Right cardiac atrium (tissue), 5 donors: ENCODE measurements around the gene PRSS8. TPM values are rescaled to one million over a fixed set of nuclear protein-coding genes. Genes with fewer than 3 reads are reported as not detected.
A peak's percentile ranks its signal among the peaks of the same experiment; 100 is the strongest.

ENCODE experiments used
- ATAC-seq, 2 donors: fragments of 200-7000 bp; cut with Tn5 transposase; one replicate each; pipeline versions ENCODE4 v1.8.0 to v1.9.1; 2020; ENCODE audit warnings: moderate library complexity in 2 of 2, mild to moderate bottlenecking in 1 of 2
- DNase-seq, 3 donors: peaks; one replicate each; pipeline ENCODE4 v3.0.0-alpha.2; 2020
- H3K27ac ChIP-seq: one replicate; pipeline ENCODE4 v1.5.1; 2013; ENCODE audit warnings: mild to moderate bottlenecking, low read length, control low read depth, moderate library complexity
- H3K27me3 ChIP-seq: one replicate; pipeline ENCODE4 v1.6.1; 2013; ENCODE audit not compliant: control insufficient read depth, insufficient read depth
- H3K4me1 ChIP-seq: one replicate; pipeline ENCODE4 v1.6.1; 2013; ENCODE audit warnings: low read length; ENCODE audit not compliant: control insufficient read depth, insufficient read depth
- H3K4me3 ChIP-seq: one replicate; pipeline ENCODE4 v1.5.1; 2013; ENCODE audit warnings: low read length, control low read depth
- H3K9me3 ChIP-seq: one replicate; pipeline ENCODE4 v1.6.1; 2013; ENCODE audit warnings: low read length; ENCODE audit not compliant: control insufficient read depth
- WGBS: extraction: QIAGEN DNeasy Blood & Tissue Kit; methylation state at CpG from one replicate; pipeline ENCODE4 v1.1.7; 2013; 5-methylcytosine and 5-hydroxymethylcytosine counted together
- intact Hi-C, 4 donors: fragments of 100-400 bp; cut with DNase I; formaldehyde crosslinking; loops; one replicate each; pipeline versions ENCODE4 v1.11.0 to v1.14.0; 2022 to 2023
- polyA plus RNA-seq: library from polyadenylated mRNA; stranded (reverse); fragments of 200-250 nt; gene quantifications from one replicate; pipeline ENCODE4 v1.2.3, GENCODE V29; 2013
- total RNA-seq, 4 donors: library from RNA; stranded (reverse); fragmentation: NEBNext Ultra II Directional; extraction: Animal tissue kit (Norgen Biotek cat#: 25700); gene quantifications; one replicate each; pipeline ENCODE4 v1.2.1, GENCODE V29; 2021
- donor health status: healthy with polysubstance abuse.
- donor health status: DM: no; HTN: yes; CAD: no.
- donor health status: DM: no; HTN: no; CAD: no.
- donor health status: DM: no; HTN: yes; CAD: no; lungs with severe emphysema.
- donor health status: DM: yes; HTN: yes; CAD: no.

Gene PRSS8
- total and polyA plus RNA-seq, 5 donors, result 0.15 to 0.41 (median 0.40) TPM; not detected in 2

DNA sequence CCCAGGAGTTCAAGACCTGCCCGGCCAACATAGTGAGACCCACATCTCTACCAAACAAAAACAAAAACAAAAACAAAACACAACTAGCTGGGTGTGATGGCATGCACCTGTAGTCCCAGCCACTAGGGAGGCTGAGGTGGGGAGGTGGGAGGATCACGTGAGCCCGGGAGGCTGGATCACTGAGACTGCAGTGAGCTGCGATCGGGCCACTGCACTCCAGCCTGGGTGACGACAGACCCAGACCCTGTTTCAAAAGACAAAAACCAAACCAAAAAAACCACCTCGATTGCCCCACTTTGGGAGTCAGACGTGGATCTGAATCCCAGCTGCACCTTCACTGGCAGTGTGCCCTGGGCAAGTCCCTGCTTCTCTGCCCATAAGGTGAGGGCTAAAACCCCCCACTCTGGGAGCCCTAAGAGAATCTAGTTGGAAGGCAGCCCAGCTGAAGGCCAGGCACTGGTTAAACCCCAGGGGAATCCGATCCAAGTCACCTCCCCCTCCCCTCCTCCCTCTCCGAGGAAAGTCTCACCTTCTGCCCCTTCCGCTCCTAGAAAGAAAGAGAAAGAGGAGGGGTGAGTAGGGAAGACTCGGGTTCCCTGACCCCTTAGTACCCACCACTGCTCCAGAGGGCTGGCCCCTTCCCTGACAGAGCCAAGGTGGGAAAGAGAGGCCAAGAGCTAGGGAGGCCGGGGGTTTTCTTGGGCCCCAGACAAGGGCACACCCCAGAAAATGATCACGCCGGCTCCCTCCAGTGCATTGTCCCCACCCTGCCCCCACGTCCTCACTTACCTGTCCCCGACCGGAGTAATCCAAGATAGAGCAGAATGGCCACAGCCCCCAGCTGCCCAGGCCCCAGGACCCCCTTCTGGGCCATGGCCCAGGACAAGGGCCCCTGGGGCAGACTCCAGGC is 647 bp downstream of the PRSS8 start:
- Histone ChIP-seq H3K27ac (no peak overlapping the region), H3K4me1 (peaks cover 8% of the 10 kb centered on the region), H3K9me3 (no peaks in the 10 kb centered on the region), H3K4me3 (no peak overlapping the region), H3K27me3 (no peaks in the 10 kb centered on the region)
- no peak for ATAC-seq
- DNase-seq, result peak in 1 of 3 donors; percentile 44
- intact Hi-C loops, result no loop called here
- 24% methylated on average over 18 of the region's 18 CpGs for WGBS

DNA sequence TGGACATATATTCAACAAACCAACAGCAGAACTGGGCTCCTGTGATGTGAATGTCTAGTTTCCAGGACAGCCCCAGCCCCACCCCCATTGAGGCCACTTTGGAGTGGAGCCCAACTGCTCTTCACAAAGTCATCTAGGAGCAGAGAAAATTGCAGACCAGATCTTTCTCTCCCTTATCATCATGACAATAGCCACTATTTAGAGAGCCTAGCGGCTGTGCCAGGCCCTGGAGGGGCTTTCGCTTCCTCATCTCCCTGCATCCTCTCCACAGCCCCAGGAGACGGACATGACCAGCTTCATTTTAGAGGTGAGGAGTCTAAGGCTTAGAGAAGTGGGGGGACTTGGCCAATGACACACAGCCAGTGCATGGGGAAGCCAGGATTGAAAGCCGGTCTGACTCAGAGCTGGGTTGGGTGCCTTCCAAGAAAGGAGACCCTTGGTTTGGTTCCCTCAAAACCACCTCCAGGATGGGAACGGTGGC is 1.4 kb downstream of the PRSS8 start:
- H3K27me3 ChIP-seq, result no peaks in the 10 kb centered on the region
- intact Hi-C loops, result no loop called here
- WGBS, result 8% methylated on average over 5 of the region's 5 CpGs
- peaks cover 8% of the 10 kb centered on the region for H3K4me1 ChIP-seq
- H3K4me3 ChIP-seq, result no peak overlapping the region
- no peak overlapping the region for H3K27ac ChIP-seq
- H3K9me3 ChIP-seq, result no peaks in the 10 kb centered on the region
- DNase-seq, result peak in 1 of 3 donors; percentile 44
- no peak for ATAC-seq

DNA sequence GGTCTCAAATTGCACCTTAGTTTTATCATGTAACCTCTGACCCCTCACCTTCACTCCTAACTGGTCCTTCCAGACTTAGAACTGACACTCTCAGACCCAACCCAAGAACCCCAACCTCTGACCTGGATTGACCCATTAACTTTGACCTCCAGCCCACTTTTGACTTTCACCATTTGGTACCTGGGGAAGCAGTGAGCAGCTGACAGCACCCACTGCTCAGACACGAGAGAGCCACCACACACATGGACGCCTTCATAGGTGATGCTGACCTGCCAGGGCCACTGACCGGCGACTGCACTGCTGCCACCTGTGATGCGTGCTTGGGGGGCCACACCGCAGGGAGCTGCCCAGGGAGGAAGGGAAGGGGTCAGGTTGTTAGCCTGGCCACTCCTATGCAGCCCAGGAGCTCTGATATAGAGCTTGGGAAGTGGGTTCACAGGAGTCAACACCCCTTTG is 2.5 kb downstream of the PRSS8 start:
- H3K27me3 ChIP-seq, result no peaks in the 10 kb centered on the region
- ATAC-seq (no peak), DNase-seq (peak in 1 of 3 donors; percentile 24)
- H3K27ac ChIP-seq, result no peak overlapping the region
- WGBS, result 85% methylated on average over 6 of the region's 6 CpGs
- no peaks in the 10 kb centered on the region for H3K4me1 ChIP-seq
- H3K4me3 ChIP-seq, result no peak overlapping the region
- intact Hi-C loops, result no loop called here
- no peaks in the 10 kb centered on the region for H3K9me3 ChIP-seq

DNA sequence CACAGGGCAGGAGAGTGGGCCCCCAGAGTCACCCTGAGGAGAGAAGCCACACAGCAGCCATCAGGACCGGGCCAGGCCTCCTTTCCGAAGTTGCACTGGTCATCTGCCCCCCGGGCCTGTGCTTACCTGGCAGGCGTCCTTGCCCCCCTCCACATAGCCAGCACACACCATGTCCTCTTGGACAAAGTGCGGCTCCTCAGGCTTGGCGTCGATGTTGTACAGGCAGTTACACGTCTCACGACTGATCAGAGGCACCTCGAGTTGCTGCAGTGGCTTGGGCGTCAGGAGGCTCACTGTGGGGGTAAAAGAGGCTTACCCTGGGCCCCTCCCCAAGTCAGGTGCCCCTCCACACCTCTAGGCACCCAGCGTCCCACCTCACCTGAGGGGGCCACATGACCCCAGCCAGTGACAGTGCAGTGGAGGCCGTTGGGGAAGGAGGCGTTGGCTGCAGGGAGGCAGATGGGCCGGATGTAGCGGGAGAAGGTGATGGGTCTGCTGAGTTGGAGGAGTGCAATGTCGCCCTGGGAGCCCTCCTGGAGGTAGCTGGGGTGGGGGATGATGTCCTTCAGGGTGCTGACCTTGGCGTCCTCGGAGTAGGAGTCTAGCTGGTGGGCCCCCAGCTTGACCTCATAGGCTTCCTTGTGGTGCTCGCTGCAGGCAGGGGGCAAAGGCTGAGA is 3.1 kb downstream of the PRSS8 start:
- H3K4me3 ChIP-seq, result no peak overlapping the region
- WGBS, result 89% methylated on average over 20 of the region's 20 CpGs
- H3K9me3 ChIP-seq, result no peaks in the 10 kb centered on the region
- no peaks in the 10 kb centered on the region for H3K27me3 ChIP-seq
- ATAC-seq (no peak), DNase-seq (peak in 1 of 3 donors; percentile 37)
- H3K4me1 ChIP-seq, result no peaks in the 10 kb centered on the region
- no peak overlapping the region for H3K27ac ChIP-seq
- intact Hi-C loops, result no loop called here

DNA sequence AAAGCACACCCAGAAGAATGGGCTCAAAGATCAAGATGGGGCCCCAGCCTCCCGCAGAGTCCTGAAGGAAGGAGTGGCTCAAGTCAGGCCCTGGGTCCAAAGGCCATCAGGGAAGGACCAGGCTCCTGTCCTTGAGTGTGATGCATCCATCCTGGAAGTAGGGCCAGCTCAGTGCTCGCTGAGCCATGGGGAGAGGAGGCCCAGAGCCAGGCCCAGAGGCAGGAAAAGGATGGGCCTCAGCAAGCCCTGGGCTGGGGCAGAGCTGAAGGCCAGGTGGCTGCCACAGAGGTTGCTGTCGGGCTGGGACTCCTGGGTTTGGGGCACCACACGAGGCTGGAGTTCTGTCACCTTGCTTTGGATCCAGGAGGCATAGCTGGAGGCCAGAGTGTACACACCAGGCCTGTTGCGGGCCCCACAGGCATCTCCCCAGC is 3.7 kb downstream of the PRSS8 start:
- no peak for ATAC-seq
- DNase-seq, result peak in 1 of 3 donors; percentile 25
- intact Hi-C loops, result no loop called here
- H3K9me3 ChIP-seq, result no peaks in the 10 kb centered on the region
- H3K27me3 ChIP-seq, result no peaks in the 10 kb centered on the region
- no peak overlapping the region for H3K27ac ChIP-seq
- H3K4me3 ChIP-seq, result no peak overlapping the region
- no peaks in the 10 kb centered on the region for H3K4me1 ChIP-seq
- 90% methylated on average over 5 of the region's 5 CpGs for WGBS

DNA sequence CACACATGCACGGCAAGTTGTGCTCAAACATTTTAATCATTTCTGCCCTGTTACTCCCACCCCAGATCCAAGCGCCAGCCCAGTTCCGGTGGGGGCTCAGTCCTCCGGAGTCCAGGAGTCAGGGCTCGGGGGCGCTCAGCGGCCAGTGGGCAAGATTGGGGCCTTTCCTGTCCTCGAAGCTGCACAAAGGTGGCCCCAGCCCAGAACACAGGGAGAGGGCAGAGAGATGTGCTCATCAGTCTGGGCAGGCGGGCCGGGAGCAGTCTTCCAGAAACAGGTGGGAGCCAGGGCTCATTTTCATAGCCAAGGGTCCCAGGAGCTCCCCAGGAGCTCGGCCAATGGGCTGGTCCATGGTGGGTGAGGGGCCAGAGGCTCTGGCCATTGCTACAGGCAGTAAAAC is 4.1 kb downstream of the PRSS8 start:
- H3K9me3 ChIP-seq, result no peaks in the 10 kb centered on the region
- no peaks in the 10 kb centered on the region for H3K4me1 ChIP-seq
- intact Hi-C loops, result no loop called here
- ATAC-seq (no peak), DNase-seq (peak in 1 of 3 donors; percentile 66)
- no peak overlapping the region for H3K4me3 ChIP-seq
- WGBS, result 89% methylated on average over 11 of the region's 11 CpGs
- H3K27ac ChIP-seq, result no peak overlapping the region
- no peaks in the 10 kb centered on the region for H3K27me3 ChIP-seq

DNA sequence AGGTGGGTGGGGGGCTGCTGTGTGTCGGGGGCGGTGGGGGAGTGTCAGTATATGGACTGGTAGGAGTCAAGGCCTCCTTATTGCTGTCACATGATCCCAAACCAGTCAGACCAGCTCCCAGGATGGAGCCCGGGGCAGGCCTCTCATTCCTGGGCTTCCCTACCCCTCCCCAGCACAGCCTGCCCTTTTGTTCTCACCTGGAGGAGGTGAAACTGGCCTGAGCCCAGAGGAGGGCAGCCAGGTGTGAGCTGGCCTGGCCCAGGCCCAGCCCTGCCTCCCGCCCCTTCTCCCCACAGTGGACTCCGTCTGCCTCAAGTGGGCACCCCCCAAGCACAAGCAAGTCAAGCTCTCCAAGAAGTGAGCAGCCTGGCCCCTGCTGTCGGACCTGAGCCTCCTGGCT is 4.6 kb downstream of the PRSS8 start:
- Histone ChIP-seq H3K27me3 (no peaks in the 10 kb centered on the region), H3K27ac (no peak overlapping the region), H3K4me1 (no peaks in the 10 kb centered on the region), H3K4me3 (no peak overlapping the region), H3K9me3 (no peaks in the 10 kb centered on the region)
- ATAC-seq (no peak), DNase-seq (peak in 1 of 3 donors; percentile 58)
- WGBS, result 86% methylated on average over 6 of the region's 6 CpGs
- intact Hi-C loops, result no loop called here

DNA sequence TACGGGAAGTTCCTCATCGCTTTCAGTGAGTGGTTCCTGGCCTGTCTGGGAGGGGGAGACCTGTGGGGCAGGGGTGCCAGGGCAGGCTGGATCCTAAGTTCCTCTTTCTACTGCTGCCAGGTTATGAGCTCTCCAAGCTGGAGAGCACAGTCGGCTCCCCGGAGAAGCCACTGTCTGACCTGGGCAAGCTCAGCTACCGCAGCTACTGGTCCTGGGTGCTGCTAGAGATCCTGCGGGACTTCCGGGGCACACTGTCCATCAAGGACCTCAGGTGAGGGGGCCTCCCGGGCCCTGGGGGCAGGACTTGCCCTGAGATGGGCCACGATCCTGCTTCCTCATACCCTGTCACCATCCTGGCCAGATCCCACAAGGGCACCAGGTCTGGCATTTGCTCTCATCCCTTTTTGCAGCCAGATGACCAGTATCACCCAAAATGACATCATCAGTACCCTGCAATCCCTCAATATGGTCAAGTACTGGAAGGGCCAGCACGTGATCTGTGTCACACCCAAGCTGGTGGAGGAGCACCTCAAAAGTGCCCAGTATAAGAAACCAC is 5.1 kb downstream of the PRSS8 start:
- ATAC-seq, result no peak
- WGBS, result 86% methylated on average over 10 of the region's 10 CpGs
- Histone ChIP-seq H3K9me3 (no peaks in the 10 kb centered on the region), H3K4me1 (no peaks in the 10 kb centered on the region), H3K4me3 (no peak overlapping the region), H3K27me3 (no peaks in the 10 kb centered on the region), H3K27ac (no peak overlapping the region)
- DNase-seq, result peak in 1 of 3 donors; percentile 67
- intact Hi-C loops, result no loop called here

DNA sequence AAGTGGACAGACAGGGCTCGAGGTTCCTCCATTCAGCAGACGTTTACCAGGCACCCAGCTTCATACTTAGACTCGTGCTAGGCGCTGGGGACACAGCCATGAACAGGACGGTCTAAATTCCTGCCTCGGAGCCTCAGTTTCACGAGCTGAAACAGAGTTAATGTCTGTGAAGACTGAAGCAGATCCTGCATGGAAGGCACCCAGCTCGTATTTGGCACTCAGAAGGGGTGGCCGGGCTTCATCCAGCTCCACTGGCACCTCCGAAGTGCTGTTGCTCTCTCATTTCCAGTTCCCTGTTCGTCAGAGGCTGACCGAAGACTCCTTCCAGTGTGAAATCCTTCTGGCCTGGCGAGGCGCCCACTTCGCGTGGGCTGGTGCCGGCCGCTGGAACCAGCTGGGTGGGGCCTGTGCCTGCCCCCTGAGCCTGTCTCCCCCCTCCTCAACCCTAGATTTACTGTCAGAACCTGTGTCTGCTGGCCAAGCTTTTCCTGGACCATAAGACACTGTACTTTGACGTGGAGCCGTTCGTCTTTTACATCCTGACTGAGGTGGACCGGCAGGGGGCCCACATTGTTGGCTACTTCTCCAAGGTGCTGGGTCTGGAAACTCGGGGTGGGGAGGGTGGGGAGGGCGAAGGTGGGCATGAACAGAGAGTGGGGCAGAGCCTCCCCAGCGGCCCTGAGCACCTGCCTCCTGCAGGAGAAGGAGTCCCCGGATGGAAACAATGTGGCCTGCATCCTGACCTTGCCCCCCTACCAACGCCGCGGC is 5.8 kb downstream of the PRSS8 start:
- Histone ChIP-seq H3K4me3 (no peak overlapping the region), H3K4me1 (no peaks in the 10 kb centered on the region), H3K9me3 (no peaks in the 10 kb centered on the region), H3K27ac (peak overlapping the region; percentile 57), H3K27me3 (no peaks in the 10 kb centered on the region)
- intact Hi-C loops, result no loop called here
- DNase-seq (peak; percentile 78 to 91 (median 89)), ATAC-seq (peak; percentile 23 to 28)
- WGBS, result 49% methylated on average over 29 of the region's 29 CpGs

DNA sequence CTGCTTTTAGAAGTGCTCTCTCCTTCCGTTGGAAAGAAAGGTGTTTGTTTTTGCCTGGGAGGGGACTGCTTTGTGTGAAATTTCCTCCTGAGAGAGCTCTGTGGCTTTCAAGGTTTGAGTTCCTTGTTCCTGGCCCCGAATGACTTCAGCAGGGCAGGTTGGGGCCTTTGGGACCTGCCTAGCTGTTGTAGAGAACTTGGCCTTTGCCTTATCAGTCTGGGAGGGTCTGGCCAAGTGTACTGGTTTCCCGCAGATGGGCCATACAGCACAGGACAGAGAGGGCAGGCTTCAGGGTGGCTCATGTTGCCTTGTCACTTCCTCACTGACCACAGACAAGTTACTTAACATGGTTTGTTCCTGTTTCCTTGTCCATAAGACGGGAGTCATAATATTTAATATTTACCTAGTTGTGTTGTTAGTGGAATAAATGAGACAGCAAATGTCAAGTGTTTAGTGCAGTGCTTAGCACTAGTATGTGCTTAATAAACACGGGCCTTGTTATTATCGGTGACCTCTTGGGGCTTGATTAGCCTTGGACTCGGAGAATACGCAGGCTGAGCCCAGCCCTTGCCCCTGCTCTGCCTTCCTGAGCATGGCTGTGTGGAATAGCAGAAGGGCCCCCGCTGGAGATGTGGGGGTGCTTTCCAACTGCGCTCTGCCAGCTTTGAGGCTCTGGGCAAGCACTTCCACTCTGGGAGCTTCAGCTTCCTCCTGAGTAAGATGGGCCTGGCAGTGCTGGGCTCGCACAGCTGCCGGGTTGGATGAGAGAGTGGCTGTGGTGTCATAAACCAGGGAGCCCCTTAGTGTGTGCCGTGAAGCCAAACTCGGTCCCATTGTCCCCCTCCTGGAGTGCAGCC is 6.6 kb downstream of the PRSS8 start:
- ATAC-seq, result peak; percentile 73 to 92
- Histone ChIP-seq H3K9me3 (no peaks in the 10 kb centered on the region), H3K4me3 (no peak overlapping the region), H3K27ac (peak overlapping the region; percentile 57), H3K27me3 (no peaks in the 10 kb centered on the region), H3K4me1 (no peaks in the 10 kb centered on the region)
- WGBS, result 60% methylated on average over 14 of the region's 14 CpGs
- DNase-seq, result peak; percentile 73 to 83 (median 75)
- intact Hi-C loops, result no loop called here
